Putamen (tissue), 1 donor: Measurements from ENCODE around the gene TMEM163.
"Not testable (repeated sequence)": the region's sequence is repeated elsewhere in the genome, so short reads cannot be mapped to it uniquely, and the experiment has no call there.

Source experiments
- DNase-seq: peaks from one replicate; pipeline ENCODE4 v3.0.0-alpha.2; 2016; ENCODE audit warnings: low spot score

The TMEM163 gene

DNA sequence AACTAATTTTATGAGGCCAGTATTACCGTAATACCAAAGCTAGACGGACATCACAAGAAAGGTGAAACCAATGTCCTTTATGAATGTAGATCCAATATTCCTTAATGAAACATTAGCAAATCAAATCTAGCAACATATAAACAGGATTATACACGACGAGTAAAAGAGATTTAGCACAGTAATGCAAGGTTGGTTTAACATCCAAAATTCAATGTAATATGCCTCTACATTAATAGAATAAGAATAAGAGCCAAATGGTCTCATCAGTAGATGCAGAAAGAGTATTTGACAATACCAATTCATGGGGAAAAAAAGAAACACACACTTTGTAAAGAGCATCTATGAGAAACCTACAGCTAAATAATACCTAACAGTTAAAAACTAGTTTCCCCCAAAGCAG lies 99.5 kb downstream of the TMEM163 start:
- DNase-seq: no peak

DNA sequence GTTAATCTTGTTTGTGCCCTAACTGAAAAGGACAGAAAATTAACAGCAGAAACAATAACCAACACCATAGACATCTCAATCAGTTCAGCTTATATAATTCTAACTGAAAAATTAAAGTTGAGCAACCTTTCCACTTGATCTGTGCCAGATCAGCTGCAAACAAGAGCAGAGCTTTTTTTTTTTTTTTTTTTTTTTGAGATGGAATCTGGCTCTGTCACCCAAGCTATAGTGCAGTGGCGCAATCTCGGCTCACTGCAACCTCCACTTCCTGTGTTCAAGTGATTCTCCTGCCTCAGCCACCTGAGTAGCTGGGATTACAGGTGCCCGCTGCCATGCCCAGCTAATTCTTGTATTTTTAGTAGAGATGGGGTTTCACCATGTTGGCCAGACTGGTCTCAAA lies 103.3 kb downstream of the TMEM163 start:
- not testable (repeated sequence) for DNase-seq

DNA sequence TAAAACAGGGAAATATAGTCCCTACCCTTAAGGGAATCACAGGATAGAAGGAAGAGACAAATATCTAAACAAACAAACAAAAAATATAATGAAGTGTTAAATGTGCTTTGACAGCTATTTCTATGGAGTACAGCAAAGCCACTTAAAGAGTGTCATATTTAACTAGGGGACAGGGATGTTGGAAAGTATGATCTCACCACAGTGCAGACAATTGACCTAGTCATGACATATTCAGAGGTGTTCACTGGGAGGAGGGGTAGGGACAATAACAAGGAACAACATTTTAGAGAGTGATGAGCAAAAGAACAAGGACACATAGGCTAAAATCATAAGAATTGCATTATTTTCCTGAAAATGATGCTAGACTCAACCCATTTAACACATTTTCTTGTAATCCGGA lies 107.5 kb downstream of the TMEM163 start:
- no peak for DNase-seq

DNA sequence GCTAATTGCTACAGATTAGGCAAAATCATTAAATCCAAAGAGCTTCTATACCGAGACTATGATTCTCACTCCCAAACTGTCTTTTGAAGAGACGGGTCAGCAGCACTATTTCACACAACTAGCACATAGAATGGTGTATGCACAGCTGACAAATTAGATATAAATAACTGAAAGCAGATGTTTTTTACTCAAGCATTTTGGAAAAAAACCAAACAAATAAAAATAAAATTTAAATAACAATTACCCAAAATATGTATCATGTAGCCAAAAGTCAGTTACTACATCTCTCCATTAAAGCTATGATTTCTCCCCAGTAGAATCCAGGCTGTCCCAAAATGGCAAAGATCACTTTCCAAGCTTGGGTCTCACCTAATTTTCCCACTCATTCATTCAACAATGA lies 107.9 kb downstream of the TMEM163 start:
- no peak for DNase-seq

DNA sequence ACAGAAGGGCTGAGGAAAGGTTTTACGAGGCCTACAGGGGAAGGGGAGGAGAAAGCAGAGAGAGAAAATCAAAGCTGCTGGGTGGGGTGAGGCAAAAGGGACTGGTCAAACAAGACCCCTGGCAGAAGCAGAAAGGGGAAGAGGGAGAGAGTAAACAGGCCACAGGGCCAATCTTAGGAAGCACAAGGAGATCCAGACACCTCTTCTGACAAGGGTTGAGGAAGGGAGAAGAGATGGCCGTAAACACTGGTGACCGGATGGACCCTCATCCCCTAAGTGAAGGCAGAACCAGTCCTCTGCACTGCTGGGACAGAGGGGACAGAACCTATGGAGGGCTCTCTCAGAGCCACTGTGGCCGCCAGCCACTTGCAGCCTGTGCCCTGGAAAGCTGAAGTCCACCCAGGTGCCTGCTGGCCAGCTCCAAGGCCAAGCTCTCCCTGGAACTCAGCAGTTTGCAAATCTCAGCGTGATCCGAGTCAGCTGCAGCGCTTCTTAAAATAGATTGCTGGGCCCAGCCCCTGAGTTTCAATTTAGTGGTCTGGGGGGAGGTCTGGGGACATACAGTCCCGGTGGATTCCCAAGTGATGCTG lies 108.8 kb downstream of the TMEM163 start:
- DNase-seq: no peak

DNA sequence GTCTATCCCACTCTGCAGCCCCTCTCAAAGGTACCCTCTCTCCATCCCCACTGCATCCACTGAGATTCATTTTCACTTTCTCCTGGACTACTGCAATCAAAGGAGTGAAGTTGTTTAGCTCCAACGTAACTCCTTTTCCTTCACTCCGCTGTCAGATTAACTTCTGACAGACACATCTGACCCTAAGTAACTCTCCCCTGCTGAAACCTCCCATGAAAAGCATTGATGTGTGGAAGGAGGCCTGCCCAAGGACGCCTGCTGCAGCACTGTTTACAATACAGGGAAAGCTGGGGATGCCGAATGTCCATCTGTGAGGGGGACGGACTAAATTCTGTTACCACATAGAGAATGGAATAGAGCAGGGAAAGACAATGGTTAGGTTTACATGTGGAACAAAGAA lies 114.8 kb downstream of the TMEM163 start:
- DNase-seq: no peak

DNA sequence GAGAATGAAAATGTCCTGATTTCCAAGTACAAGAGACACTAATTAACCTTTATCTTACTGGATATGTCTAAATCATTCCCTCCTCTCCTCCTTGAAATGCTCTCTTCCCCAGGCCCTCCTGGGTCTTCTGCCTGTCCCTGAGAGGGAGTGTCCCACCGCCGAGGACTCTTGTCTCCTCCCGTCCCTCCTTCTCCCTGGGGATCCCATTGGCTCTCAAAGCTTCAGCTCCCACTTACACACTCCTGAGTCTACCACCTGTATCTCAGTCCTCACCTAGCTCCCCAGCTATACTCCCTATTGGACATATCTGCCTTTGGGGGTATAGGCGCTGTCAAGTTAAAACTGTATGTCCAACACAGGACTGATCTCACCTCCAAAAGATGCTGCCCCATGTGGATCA lies 116.1 kb downstream of the TMEM163 start:
- DNase-seq: no peak

DNA sequence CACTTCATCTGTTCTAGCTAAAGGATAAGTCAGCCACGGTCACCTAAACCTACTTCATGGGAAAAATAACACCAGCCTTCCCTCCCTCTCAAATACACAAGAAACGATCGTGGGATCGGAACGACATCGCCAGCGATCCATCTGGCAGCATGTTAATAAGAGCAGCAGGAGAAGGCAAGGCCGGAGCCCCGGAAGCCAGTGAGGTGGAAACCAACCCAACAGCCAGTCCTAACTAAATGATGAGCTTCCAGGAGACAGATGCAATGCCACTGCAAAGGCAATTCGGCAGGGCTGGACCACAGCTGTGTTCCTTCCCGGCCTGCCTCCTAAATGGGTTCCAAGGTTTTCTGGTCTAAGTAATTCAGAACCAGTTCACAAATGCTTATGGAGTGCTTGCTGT lies 117.5 kb downstream of the TMEM163 start:
- no peak for DNase-seq

DNA sequence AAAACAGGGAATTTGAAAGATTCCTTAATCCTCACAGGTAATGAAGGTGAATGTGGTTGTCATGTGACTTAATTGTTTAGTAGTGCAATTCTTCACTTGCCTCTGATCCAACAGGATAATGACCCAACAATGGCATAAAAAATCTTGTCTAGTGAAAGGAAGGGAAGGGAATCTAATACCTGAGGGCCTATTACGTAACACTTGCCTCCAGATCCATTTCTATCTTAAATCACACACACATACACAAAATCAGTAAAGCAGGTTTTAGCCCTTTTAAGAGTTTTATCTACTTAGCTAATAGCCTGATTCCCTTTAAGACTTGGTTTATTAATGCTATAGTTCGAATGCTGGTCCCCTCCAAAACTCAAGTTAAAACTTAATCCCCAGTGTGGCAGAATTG lies 118.6 kb downstream of the TMEM163 start:
- DNase-seq: no peak

DNA sequence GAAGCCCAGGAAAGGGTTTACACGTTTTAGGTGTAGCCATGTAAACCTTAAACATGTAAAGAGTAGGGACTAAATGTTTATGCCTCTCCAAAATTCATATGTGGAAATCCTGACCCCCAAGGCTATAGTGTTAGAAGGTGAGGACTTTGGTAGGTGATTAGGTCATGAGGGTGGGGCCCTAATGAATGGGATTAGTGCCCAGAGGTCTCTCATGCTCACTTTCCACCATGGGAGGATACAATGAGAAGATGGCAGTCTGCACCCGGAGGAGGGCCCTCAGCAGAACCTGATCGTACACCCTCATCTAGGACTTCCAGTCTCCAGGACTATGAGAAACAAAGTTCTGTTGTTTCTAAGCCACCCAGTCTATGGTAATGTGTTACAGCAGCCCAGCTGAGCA lies 119.6 kb downstream of the TMEM163 start:
- no peak for DNase-seq

DNA sequence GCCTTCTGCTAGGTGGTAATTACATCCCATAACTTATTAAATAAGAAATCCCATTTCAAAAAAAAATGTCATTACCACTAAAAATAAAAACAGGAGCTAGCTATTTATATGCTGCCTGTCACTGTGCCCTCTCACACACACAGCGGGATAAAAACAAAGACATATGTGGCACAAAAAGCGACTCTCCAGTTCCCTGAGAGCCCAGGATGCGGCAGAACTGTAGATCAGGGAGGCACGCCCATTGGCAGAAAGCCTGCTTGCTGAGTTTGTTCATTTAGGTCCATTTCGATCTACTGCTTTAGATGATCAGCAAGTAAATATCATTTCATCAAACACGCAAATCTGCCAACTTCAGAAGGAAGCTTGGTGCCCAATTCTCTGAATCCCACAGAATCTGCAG lies 124.4 kb downstream of the TMEM163 start:
- DNase-seq: no peak

DNA sequence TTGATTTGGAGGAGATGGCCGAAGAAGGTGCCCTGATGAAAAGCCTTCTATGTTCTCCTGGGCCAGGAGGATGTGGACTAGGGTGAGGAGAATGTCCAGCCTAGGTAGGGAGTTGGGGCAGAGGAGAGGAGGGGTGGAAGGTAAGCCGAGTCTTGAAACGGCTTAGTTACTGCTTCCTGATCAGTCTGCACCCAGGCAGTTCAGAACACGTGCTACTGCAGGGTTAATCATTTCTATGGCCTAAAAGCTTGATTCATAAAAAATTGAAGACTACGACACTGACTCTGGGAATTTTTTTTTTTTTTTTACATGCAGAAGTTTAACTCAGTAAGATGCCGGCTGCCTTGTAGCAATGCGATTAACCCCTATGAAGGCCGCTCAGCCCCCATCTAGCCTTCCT lies 125.3 kb downstream of the TMEM163 start:
- no peak for DNase-seq

DNA sequence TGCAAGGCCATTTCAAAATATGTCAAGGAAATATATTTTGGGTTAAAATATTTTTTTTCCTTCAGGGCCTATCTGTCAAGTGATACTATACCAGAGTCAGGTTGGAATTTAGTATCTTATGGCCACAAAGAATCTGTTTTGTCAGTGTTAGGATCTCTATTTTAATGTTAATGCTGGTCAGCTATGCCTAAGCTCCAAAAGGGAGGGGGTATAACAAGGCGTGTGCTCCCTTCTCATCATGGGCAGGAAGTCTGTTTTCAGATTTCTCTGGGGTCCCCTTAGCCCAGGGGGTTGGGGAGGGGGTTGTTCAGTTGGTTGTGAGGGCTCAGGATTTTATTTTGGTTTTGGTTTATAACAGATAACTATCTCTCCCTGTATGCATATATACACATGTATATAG lies 126.4 kb downstream of the TMEM163 start:
- DNase-seq: no peak

DNA sequence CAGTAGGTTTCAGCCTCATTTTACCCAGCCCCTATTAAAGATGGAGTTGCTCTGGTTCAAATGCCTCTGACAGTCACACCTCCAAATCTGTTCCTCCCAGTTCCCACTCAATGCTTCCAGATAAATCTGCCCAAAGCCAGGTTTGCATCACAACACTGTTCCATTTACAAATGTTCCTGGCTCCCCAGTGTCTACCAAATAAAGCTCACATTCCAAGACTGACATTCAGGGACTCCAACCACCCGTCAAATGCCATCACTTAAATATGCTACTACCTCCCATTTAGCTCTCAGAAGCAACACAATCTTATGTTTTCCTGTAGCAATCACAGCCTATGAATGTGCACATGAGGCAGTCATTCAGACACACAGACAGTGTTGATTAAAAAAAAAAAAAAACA lies 127.3 kb downstream of the TMEM163 start:
- DNase-seq: no peak

DNA sequence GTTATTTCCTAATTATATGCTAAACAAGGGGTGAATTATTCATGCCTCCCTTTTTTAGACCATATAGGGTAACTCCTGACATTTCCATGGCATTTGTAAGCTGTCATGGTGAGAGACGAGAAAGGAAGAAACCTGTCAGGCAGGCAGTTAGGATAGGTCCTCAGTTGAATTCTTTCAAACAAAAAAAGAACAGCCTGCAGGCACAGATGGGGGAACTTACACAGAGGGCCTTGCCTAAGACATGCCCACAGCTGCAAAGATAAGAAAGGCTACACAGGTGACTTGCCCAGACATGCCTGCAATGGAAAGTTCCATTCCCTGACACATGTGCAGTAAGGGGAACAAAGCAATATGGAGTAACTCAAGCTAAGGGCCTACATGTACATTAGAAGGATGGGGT lies 128.1 kb downstream of the TMEM163 start:
- no peak for DNase-seq

DNA sequence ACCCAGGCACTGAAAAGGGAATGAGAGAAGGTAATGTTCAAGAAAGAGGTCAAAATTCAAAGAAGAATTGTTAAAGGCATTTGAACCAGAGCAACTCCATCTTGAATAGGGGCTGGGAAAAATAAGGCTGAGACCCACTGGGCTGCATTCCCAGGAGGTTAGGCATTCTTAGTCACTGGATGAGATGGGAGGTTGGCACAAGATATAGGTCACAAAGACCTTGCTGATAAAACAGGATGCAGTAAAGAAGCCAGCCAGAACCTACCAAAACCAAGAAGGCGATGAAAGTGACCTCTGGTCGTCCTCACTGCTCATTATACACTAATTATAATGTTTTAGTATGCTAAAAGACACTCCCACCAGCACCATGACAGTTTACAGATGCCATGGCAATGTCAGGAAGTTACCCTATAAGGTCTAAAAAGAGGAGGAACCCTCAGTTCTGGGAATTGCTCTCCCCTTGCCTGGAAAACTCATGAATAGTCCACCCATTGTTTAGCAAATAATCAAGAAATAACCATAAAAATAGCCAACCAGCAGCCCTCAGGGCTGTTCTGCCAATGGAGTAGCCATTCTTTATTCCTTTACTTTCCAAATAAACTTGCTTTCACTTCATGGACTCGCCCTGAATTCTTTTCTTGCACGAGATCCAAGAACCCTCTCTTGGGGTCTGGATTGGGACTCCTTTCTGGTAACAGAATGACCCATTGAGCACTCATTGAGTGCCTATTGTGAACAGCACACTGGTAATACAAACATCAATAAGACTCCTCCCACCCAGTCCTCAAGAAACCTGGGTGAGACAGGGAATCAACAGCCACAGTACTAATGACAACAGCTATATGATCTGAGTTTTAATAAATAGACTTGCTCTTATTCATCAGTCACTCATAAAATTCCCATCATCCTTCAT lies 129.4 kb downstream of the TMEM163 start:
- not testable (repeated sequence) for DNase-seq

DNA sequence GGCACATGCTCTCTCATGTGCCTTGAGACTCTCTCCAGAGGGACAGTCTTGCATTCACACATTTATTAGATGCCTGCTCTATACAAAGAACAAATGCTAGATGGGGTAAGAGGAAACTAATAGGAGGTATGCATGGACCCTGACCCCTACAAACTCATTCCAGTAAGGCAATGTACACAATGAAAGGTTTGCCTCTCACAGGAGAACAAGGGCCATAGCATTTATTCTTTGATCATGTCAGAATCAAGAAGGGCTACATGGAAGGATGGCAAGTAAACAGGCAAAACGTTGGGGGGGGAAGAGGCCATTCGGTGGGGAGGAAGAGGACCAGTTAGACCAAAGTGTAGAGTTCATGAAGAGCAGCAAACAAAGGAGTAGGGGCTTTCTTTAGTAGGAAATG lies 130.2 kb downstream of the TMEM163 start:
- DNase-seq: no peak

DNA sequence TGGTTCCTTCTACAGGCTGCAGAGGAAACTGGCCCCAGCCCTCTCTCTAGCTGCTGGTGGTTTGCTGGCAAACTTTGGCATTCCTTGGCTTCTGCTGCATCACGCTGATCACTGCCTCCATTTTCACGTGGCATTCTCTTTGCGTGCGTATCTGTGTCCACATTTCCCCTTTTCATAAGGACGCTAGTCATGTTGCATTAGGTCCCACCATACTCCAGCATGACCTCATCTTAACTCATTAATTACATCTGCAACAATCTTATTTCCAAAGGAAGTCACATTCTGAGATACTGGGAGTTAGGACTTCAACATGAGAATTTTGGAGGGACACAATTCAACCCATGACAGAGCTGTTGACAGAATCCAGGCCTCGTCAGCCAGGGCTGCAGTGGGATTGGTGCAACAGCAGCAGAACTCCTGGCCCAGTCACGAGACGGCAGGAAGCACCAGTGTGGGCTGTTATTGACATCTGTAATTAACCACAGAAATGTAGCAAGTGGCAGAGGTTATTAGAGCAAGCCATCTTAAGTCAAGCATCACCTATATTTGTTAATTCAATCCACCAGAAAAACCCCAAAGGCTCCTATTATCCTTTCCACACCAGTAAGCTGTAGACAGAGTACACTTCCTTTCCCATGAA lies 132.4 kb downstream of the TMEM163 start:
- no peak for DNase-seq

DNA sequence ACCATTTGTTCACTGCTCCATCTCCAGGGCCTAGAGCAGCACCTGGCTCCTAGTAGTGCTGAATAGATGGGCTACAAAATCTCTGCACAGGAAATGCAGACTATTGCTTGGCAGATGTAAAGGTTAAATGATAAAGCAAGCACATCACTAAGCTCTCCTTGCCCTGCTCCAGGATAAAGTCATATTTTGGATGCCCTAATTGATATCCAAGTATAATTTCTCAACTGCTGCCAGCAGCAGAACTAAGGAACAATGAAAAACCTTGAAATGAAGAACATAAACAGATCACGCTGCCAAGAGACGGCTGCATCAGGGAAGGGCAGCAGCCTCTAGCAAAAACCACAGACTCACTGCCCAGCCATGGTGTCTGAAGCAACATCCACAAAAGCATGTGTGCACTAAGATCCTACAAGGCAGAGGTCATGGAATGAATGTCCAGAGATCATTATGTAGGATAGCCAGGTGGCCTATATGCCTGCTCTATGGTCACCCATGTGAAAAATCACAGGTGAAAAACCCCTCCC lies 134.7 kb downstream of the TMEM163 start:
- DNase-seq: no peak

DNA sequence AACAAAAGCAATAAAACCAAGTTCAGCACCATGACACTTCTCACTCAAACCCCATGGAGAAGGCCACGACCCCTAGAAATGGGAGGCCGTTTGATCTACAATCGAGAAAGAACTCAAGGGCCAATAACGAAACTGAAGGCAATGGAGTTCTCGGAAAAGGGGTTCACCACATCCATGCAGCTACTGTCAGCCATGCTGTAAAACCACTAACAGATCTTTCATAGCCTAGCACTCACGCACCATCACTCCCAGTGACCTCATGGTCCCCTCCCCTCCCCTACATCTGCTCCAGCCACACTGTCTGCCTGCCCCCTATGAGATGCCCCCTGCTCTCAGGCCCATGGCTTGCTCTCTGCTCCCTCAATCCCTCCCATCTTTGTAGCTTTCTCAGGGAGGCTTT lies 135.3 kb downstream of the TMEM163 start:
- DNase-seq: no peak

DNA sequence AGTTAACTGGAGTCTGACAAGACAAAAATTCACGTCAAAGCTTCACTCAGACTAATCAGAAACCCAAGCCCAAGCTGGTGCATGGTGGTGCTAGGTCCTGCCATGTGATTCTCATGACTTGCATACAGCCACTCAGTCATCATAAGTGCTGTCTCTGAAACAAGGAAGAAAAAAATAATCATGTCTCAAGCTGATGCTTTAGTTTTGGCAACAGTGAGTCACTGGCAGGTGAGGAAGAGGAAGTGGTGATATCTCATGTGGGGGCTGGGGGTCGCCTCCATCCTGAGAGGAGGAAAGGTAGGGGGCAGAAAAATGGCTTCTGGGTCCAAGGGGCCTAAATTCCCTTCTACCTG lies 136.3 kb downstream of the TMEM163 start:
- no peak for DNase-seq

DNA sequence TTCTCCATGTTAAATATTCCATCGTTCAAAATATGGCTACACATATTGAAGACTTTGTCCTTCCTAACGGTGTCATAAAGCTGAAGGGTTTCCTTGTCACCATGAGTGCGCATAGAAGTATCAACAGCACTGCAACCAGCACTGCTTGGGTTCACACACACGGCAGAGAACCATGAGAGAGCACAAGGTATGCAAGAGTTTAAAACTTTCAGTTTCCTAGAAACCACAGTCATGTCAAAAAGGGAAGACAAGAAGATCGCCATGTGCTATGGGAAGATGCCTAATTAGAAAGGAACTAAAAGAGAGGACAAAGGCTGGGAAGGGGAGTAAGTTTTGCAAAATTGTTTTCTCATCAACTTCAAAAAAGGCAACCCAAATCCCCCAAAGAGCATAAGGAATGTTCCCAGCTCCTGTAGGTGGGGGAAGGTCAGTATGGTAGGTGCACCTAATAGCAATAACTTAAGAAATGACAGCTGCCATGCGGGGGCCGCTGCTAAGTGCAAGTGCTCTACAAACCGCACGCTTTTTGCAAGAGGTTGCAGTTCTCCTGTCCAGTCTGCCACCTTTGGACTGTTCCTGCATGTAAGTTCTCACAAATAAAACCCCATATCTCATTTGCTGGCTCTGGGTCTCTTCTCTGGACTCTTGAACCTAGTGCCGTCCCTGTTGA lies 136.8 kb downstream of the TMEM163 start:
- DNase-seq: no peak

DNA sequence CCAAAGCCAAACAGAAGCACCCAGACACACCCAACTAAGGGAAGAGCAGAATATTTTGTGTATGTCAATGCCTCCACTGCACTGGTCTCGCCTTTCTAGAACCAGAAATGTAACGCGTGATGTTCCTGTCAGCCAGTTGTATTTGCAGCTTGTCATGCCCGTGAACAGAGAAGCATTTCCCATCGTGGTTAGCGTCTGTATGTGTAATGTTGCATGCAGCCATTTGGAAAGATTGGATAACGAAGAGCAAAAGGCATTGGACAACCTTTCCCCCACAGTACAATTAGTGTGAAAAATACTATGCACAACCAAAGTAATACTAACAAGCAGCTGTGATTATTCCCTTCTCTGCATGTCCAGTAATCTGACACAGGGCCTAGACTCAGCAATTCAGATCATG lies 140.5 kb downstream of the TMEM163 start:
- no peak for DNase-seq
